HG02973 (cell line): ENCODE data around the gene TUT1.
"Not testable (repeated sequence)": the region's sequence is repeated elsewhere in the genome, so short reads cannot be mapped to it uniquely, and the experiment has no call there.

Experiments used
- ATAC-seq: cut with Tn5 transposase; IDR thresholded peaks from one replicate; pipeline ENCODE4 v1.9.1; 2021; ENCODE audit warnings: moderate library complexity; ENCODE audit not compliant: unreplicated experiment

The TUT1 gene

GRCh38 chr11:62579252-62579651, 12.1 kb downstream of the TUT1 start:
- ATAC-seq = no peak

- no peak for ATAC-seq
Observed at GRCh38 chr11:62578541-62578940, 12.8 kb downstream of the TUT1 start.

GRCh38 chr11:62577046-62577714, 14.1 kb downstream of the TUT1 start:
- ATAC-seq = no peak

GRCh38 chr11:62575837-62576236, 15.5 kb downstream of the TUT1 start:
- no peak for ATAC-seq

GRCh38 chr11:62575156-62575555, 16.2 kb downstream of the TUT1 start:
- no peak for ATAC-seq

GRCh38 chr11:62574363-62575071, 16.8 kb downstream of the TUT1 start:
- peak; percentile 7 for ATAC-seq

GRCh38 chr11:62573592-62574362, 17.5 kb downstream of the TUT1 start, which contains the start of gene EEF1G:
Gene EEF1G (minus strand): TSS chr11:62573891. CDS start chr11:62573842, 49 bp downstream.
- ATAC-seq = peak; percentile 76

- ATAC-seq = no peak
Observed at GRCh38 chr11:62573006-62573591, 18.2 kb downstream of the TUT1 start.

GRCh38 chr11:62572431-62572830, 18.9 kb downstream of the TUT1 start:
- ATAC-seq = no peak

- ATAC-seq = not testable (repeated sequence)
Observed at GRCh38 chr11:62571493-62571892, 19.8 kb downstream of the TUT1 start.

- ATAC-seq = not testable (repeated sequence)
Observed at GRCh38 chr11:62570903-62571302, 20.4 kb downstream of the TUT1 start.

- ATAC-seq = no peak
Observed at GRCh38 chr11:62569611-62570010, 21.7 kb downstream of the TUT1 start.

- ATAC-seq = no peak
Observed at GRCh38 chr11:62567018-62567633, 24.2 kb downstream of the TUT1 start.

GRCh38 chr11:62566247-62566646, 25.1 kb downstream of the TUT1 start:
- no peak for ATAC-seq

- no peak for ATAC-seq
Observed at GRCh38 chr11:62565100-62565802, 26.1 kb downstream of the TUT1 start.

- not testable (repeated sequence) for ATAC-seq
Observed at GRCh38 chr11:62561677-62562230, 29.6 kb downstream of the TUT1 start.

- no peak for ATAC-seq
Observed at GRCh38 chr11:62560566-62561103, 30.7 kb downstream of the TUT1 start.

- ATAC-seq = not testable (repeated sequence)
Observed at GRCh38 chr11:62559626-62560025, 31.7 kb downstream of the TUT1 start.

GRCh38 chr11:62559204-62559603, 32.1 kb downstream of the TUT1 start:
- ATAC-seq = no peak

- ATAC-seq = no peak
Observed at GRCh38 chr11:62558669-62559068, 32.7 kb downstream of the TUT1 start.
